CD14-positive monocyte (primary cell): ENCODE data around the gene PIGO. TPM values are rescaled to one million over a fixed set of nuclear protein-coding genes. Genes with fewer than 3 reads are reported as not detected.

Experiments
- DNase-seq, 3 donors: peaks; one replicate each; pipeline ENCODE4 v3.0.0-alpha.2; 2011 to 2022
- H2AFZ ChIP-seq: 2 replicates; pipeline ENCODE4 v1.6.0; 2012; ENCODE audit warnings: mild to moderate bottlenecking, low read depth, low read length, inconsistent platforms; ENCODE audit not compliant: insufficient read depth, poor library complexity, severe bottlenecking
- H3K27ac ChIP-seq, 2 donors: 1 replicate in 1 of 2; 2 replicates in 1 of 2; pipeline ENCODE4 v1.5.1; 2012 to 2013; ENCODE audit warnings: low read length in 2 of 2, control low read depth in 1 of 2, inconsistent platforms in 1 of 2, low read depth in 1 of 2, mild to moderate bottlenecking in 1 of 2
- H3K27me3 ChIP-seq, 2 donors: one replicate each; pipeline versions ENCODE4 v1.6.0 to v1.6.1; 2011 to 2013; ENCODE audit warnings: low read length in 2 of 2; ENCODE audit not compliant: control insufficient read depth in 2 of 2, insufficient read depth in 2 of 2
- H3K36me3 ChIP-seq, 2 donors: replicated peaks in 1 of 2; 1 replicate in 1 of 2; 2 replicates in 1 of 2; pipeline versions ENCODE4 v1.5.1 to v1.6.1; 2012 to 2013; ENCODE audit warnings: low read length in 2 of 2, control low read depth in 1 of 2, inconsistent platforms in 1 of 2, mild to moderate bottlenecking in 1 of 2; ENCODE audit not compliant: insufficient read depth in 2 of 2, control insufficient read depth in 1 of 2
- H3K4me1 ChIP-seq, 2 donors: 1 replicate in 1 of 2; 2 replicates in 1 of 2; pipeline versions ENCODE4 v1.5.1 to v1.6.1; 2012 to 2013; ENCODE audit warnings: low read length in 2 of 2, control low read depth in 1 of 2, inconsistent platforms in 1 of 2, mild to moderate bottlenecking in 1 of 2, moderate library complexity in 1 of 2; ENCODE audit not compliant: insufficient read depth in 2 of 2, control insufficient read depth in 1 of 2
- H3K4me2 ChIP-seq: replicated peaks from 2 replicates; pipeline ENCODE3; 2012; ENCODE audit warnings: low read length, moderate library complexity, mild to moderate bottlenecking; ENCODE audit not compliant: poor library complexity, severe bottlenecking; ENCODE audit errors: extremely low read depth
- H3K4me3 ChIP-seq, 3 experiments: fragments of 200-600 bp in 1 of 3; sonication (generic) in 1 of 3; replicated peaks in 1 of 3; 1 replicate in 2 of 3; 2 replicates in 1 of 3; pipeline ENCODE4 v1.5.1; 2011 to 2013; ENCODE audit warnings: low read length in 3 of 3, mild to moderate bottlenecking in 3 of 3, control low read depth in 2 of 3, low read depth in 2 of 3, inconsistent platforms in 1 of 3, moderate library complexity in 1 of 3
- H3K79me2 ChIP-seq: 2 replicates; pipeline ENCODE4 v1.6.0; 2012; ENCODE audit warnings: mild to moderate bottlenecking, control low read depth, inconsistent platforms, low read length, moderate library complexity; ENCODE audit not compliant: insufficient read depth
- H3K9ac ChIP-seq: 2 replicates; pipeline ENCODE4 v1.6.0; 2017; ENCODE audit warnings: low read length, mild to moderate bottlenecking; ENCODE audit not compliant: insufficient read depth, poor library complexity, severe bottlenecking
- H3K9me3 ChIP-seq, 2 donors: replicated peaks in 1 of 2; 1 replicate in 1 of 2; 2 replicates in 1 of 2; pipeline versions ENCODE4 v1.5.1 to v1.6.1; 2012 to 2013; ENCODE audit warnings: low read length in 2 of 2, control low read depth in 1 of 2; ENCODE audit not compliant: control insufficient read depth in 1 of 2, insufficient read depth in 1 of 2
- H4K20me1 ChIP-seq: 2 replicates; pipeline ENCODE4 v1.6.0; 2012; ENCODE audit warnings: mild to moderate bottlenecking, low read length, control low read depth, moderate library complexity; ENCODE audit not compliant: insufficient read depth
- H3K27ac Mint-ChIP-seq, 7 donors: one replicate each; pipeline ENCODE4 v1.8.0; 2020; ENCODE audit warnings: mild to moderate bottlenecking in 7 of 7, mixed read lengths in 7 of 7, moderate library complexity in 6 of 7, inconsistent platforms in 2 of 7
- H3K27me3 Mint-ChIP-seq, 3 donors: one replicate each; pipeline ENCODE4 v1.8.0; 2021 to 2022; ENCODE audit warnings: low read depth in 3 of 3, mild to moderate bottlenecking in 3 of 3, mixed read lengths in 3 of 3, moderate library complexity in 3 of 3, inconsistent platforms in 1 of 3
- H3K36me3 Mint-ChIP-seq, 2 donors: one replicate each; pipeline ENCODE4 v1.8.0; 2020; ENCODE audit warnings: mixed read lengths in 2 of 2, inconsistent platforms in 1 of 2, mild to moderate bottlenecking in 1 of 2
- H3K4me1 Mint-ChIP-seq: one replicate; pipeline ENCODE4 v1.8.0; 2020; ENCODE audit warnings: mild to moderate bottlenecking, mixed read lengths
- H3K4me3 Mint-ChIP-seq, 2 donors: one replicate each; pipeline ENCODE4 v1.8.0; 2020; ENCODE audit warnings: mild to moderate bottlenecking in 2 of 2, mixed read lengths in 2 of 2, moderate library complexity in 1 of 2
- H3K9me3 Mint-ChIP-seq, 7 donors: one replicate each; pipeline ENCODE4 v1.8.0; 2020 to 2022; ENCODE audit warnings: mixed read lengths in 7 of 7, mild to moderate bottlenecking in 6 of 7, moderate library complexity in 6 of 7, inconsistent platforms in 2 of 7
- WGBS: methylation state at CpG from one replicate; pipeline ENCODE4 v1.1.5; 2013; ENCODE audit warnings: missing lambda C conversion rate; ENCODE audit not compliant: insufficient coverage; 5-methylcytosine and 5-hydroxymethylcytosine counted together
- intact Hi-C, 2 donors: fragments of 100-400 bp; cut with micrococcal nuclease; formaldehyde crosslinking; loops; one replicate each; pipeline versions ENCODE4 v1.15.0 to v1.15.1; 2023
- polyA plus RNA-seq, 3 donors: library from polyadenylated mRNA; depleted of rRNA in 1 of 3; unstranded in 2 of 3; stranded (reverse) in 1 of 3; fragments of 300-500 nt in 2 of 3; fragments of >200 nt in 1 of 3; fragmentation: Illumina TruSeq in 2 of 3; gene quantifications; 1 replicate in 2 of 3; 2 replicates in 1 of 3; pipeline ENCODE4 v1.2.3, GENCODE V29; 2012 to 2021
- TF ChIP-seq, protein P1 (sequence below): fragments of 200-600 bp; IDR thresholded peaks from one replicate; pipeline ENCODE4 v1.8.0; 2022; ENCODE audit warnings: antibody characterized with exemption, mild to moderate bottlenecking

PIGO gene
- polyA plus RNA-seq, 3 donors: 15.7 to 19.1 (median 17.3) TPM

DNA sequence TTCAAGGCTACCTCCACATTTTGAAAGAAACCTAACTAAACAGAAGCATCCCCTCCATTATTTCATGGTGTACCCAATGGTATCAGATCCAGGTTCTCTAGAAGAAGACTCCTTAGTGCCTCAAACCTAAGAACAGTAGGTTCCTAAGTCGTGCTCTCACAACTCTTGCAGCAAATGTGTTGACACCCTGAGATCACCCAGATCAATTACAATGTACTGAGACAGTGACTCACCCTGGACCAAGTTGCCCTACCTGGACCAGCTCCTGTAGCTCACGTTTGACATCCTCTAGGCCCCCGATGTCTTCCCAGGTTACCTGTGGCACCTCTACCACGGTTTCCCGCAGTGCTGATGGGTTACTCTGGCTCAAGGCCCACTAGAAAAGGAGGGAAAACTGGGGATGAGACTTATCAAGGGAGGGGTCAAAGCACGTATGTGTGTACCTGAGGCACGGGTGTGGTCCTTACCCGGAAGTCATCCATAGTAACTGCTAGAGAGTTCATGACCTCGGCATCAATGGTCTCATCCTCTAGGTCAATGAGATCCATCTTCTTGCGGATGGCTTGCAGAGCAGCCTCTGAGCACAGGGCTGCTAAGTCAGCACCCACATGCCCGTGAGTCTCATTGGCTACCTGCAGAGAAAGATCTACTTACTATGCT lies 35.7 kb downstream of the PIGO start:
- DNase-seq: no peak
- WGBS: 97% methylated on average over 9 of the region's 11 CpGs
- Histone ChIP-seq H3K4me2 (no peak overlapping the region), H3K27me3 (no peaks in the 10 kb centered on the region), H2AFZ (no peak overlapping the region), H3K4me3 (no peak overlapping the region), H3K9me3 (no peaks in the 10 kb centered on the region), H3K79me2 (peaks cover 7% of the 10 kb centered on the region), H3K4me1 (no peaks in the 10 kb centered on the region), H3K9ac (no peak overlapping the region), H3K27ac (no peak overlapping the region), H4K20me1 (peaks cover 88% of the 10 kb centered on the region), H3K36me3 (peaks cover 97 to 100% of the 10 kb centered on the region in 2 donors)
- Mint-ChIP-seq H3K36me3 (peaks cover 96 to 100% of the 10 kb centered on the region in 2 donors), H3K4me3 (no peak overlapping the region), H3K27me3 (peaks cover 0 to 1% (median 0%) of the 10 kb centered on the region in 3 donors), H3K9me3 (no peaks in the 10 kb centered on the region), H3K27ac (no peak overlapping the region), H3K4me1 (no peaks in the 10 kb centered on the region)
- TF ChIP-seq, protein P1, sequence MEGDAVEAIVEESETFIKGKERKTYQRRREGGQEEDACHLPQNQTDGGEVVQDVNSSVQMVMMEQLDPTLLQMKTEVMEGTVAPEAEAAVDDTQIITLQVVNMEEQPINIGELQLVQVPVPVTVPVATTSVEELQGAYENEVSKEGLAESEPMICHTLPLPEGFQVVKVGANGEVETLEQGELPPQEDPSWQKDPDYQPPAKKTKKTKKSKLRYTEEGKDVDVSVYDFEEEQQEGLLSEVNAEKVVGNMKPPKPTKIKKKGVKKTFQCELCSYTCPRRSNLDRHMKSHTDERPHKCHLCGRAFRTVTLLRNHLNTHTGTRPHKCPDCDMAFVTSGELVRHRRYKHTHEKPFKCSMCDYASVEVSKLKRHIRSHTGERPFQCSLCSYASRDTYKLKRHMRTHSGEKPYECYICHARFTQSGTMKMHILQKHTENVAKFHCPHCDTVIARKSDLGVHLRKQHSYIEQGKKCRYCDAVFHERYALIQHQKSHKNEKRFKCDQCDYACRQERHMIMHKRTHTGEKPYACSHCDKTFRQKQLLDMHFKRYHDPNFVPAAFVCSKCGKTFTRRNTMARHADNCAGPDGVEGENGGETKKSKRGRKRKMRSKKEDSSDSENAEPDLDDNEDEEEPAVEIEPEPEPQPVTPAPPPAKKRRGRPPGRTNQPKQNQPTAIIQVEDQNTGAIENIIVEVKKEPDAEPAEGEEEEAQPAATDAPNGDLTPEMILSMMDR: no peak
- intact Hi-C loops: no loop called here

DNA sequence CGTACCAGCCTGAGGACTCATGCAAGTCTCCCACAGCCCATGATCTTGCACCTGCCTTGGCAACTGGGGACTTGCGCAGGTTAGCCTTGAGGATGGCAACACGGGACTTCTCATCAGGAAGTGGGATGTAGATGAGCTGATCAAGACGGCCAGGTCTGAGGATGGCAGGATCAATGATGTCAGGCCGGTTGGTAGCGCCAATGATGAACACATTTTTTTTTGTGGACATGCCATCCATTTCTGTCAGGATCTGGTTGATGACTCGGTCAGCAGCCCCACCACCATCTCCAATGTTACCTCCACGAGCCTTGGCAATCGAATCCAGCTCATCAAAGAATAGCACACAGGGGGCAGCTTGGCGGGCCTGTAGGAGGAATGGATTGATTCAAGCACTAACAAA lies 37.0 kb downstream of the PIGO start:
- no peak overlapping the region for H3K27ac ChIP-seq
- peaks cover 91 to 100% of the 10 kb centered on the region in 2 donors for H3K36me3 Mint-ChIP-seq
- H3K9me3 Mint-ChIP-seq: no peaks in the 10 kb centered on the region
- H3K27me3 Mint-ChIP-seq: peaks cover 0 to 1% (median 0%) of the 10 kb centered on the region in 3 donors
- H3K9me3 ChIP-seq: no peaks in the 10 kb centered on the region
- intact Hi-C loops: no loop called here
- no peak overlapping the region for H3K4me2 ChIP-seq
- no peak overlapping the region for H3K4me3 Mint-ChIP-seq
- whole genome bisulfite sequencing: 100% methylated on average over 4 of the region's 10 CpGs
- H3K79me2 ChIP-seq: no peaks in the 10 kb centered on the region
- TF ChIP-seq, protein P1: no peak
- peak overlapping the region in 3 of 7 donors; percentile 49 to 61 (median 61) for H3K27ac Mint-ChIP-seq
- peaks cover 75% of the 10 kb centered on the region for H4K20me1 ChIP-seq
- no peaks in the 10 kb centered on the region for H3K27me3 ChIP-seq
- H3K4me1 ChIP-seq: no peaks in the 10 kb centered on the region
- H3K4me1 Mint-ChIP-seq: no peaks in the 10 kb centered on the region
- DNase-seq: no peak
- H3K4me3 ChIP-seq: no peak overlapping the region
- peaks cover 90 to 100% of the 10 kb centered on the region in 2 donors for H3K36me3 ChIP-seq
- no peak overlapping the region for H2AFZ ChIP-seq
- no peak overlapping the region for H3K9ac ChIP-seq
